Trophoblast cell (in vitro differentiated cells and primary cell): ENCODE measurements around the gene TJP3.

Source experiments
- DNase-seq, 2 donors: peaks; one replicate each; pipeline ENCODE4 v3.0.0-alpha.2; 2016
- H2AFZ ChIP-seq: 2 replicates; pipeline ENCODE4 v1.6.1; 2013; ENCODE audit warnings: low read length, moderate library complexity, mild to moderate bottlenecking; ENCODE audit not compliant: insufficient read depth, poor library complexity
- H2AK5ac ChIP-seq: 2 replicates; pipeline ENCODE4 v1.6.1; 2013; ENCODE audit warnings: mild to moderate bottlenecking, low read length
- H2BK120ac ChIP-seq: 2 replicates; pipeline ENCODE4 v1.6.1; 2013; ENCODE audit warnings: low read length, mild to moderate bottlenecking, moderate library complexity; ENCODE audit not compliant: insufficient read depth, poor library complexity
- H2BK12ac ChIP-seq: 2 replicates; pipeline ENCODE4 v1.6.1; 2013; ENCODE audit warnings: mild to moderate bottlenecking, low read length, moderate library complexity
- H2BK5ac ChIP-seq: 2 replicates; pipeline ENCODE4 v1.6.1; 2013; ENCODE audit warnings: low read length, low read depth, moderate library complexity, mild to moderate bottlenecking; ENCODE audit not compliant: poor library complexity
- H3K14ac ChIP-seq: 2 replicates; pipeline ENCODE4 v1.6.1; 2013; ENCODE audit warnings: mild to moderate bottlenecking, low read length
- H3K18ac ChIP-seq: 2 replicates; pipeline ENCODE4 v1.6.1; 2013; ENCODE audit warnings: mild to moderate bottlenecking, low read length
- H3K23ac ChIP-seq: 2 replicates; pipeline ENCODE4 v1.6.1; 2013; ENCODE audit warnings: low read length
- H3K27ac ChIP-seq: 2 replicates; pipeline ENCODE4 v1.5.1; 2013; ENCODE audit warnings: low read depth, mild to moderate bottlenecking, inconsistent platforms, low read length, moderate library complexity
- H3K27me3 ChIP-seq: 2 replicates; pipeline ENCODE4 v1.6.1; 2013; ENCODE audit warnings: inconsistent platforms, mild to moderate bottlenecking, low read length, moderate library complexity; ENCODE audit not compliant: insufficient read depth
- H3K36me3 ChIP-seq, 2 experiments: 1 replicate in 1 of 2; 2 replicates in 1 of 2; pipeline ENCODE4 v1.6.1; 2013; ENCODE audit warnings: low read length in 2 of 2, mild to moderate bottlenecking in 2 of 2, moderate library complexity in 1 of 2; ENCODE audit not compliant: insufficient read depth in 2 of 2, control insufficient read depth in 1 of 2
- H3K4ac ChIP-seq: 2 replicates; pipeline ENCODE4 v1.6.1; 2013; ENCODE audit warnings: low read depth, mild to moderate bottlenecking, low read length, moderate library complexity
- H3K4me1 ChIP-seq, 2 experiments: 1 replicate in 1 of 2; 2 replicates in 1 of 2; pipeline ENCODE4 v1.6.1; 2013; ENCODE audit warnings: low read length in 2 of 2, mild to moderate bottlenecking in 2 of 2, moderate library complexity in 1 of 2; ENCODE audit not compliant: insufficient read depth in 2 of 2, control insufficient read depth in 1 of 2
- H3K4me2 ChIP-seq: 2 replicates; pipeline ENCODE4 v1.6.1; 2013; ENCODE audit warnings: inconsistent platforms, mild to moderate bottlenecking, low read length, moderate library complexity
- H3K4me3 ChIP-seq: 2 replicates; pipeline ENCODE4 v1.5.1; 2013; ENCODE audit warnings: mild to moderate bottlenecking, low read depth, low read length, inconsistent platforms
- H3K79me1 ChIP-seq: one replicate; pipeline ENCODE4 v1.6.1; 2013; ENCODE audit warnings: low read length
- H3K79me2 ChIP-seq: 2 replicates; pipeline ENCODE4 v1.6.1; 2013; ENCODE audit warnings: low read length, mild to moderate bottlenecking; ENCODE audit not compliant: control insufficient read depth, insufficient read depth, poor library complexity
- H3K9ac ChIP-seq: 2 replicates; pipeline ENCODE4 v1.6.1; 2013; ENCODE audit warnings: mild to moderate bottlenecking, low read length
- H3K9me3 ChIP-seq: 2 replicates; pipeline ENCODE4 v1.6.1; 2013; ENCODE audit warnings: low read depth, mild to moderate bottlenecking, control low read depth, inconsistent platforms, low read length; ENCODE audit not compliant: insufficient read depth
- H4K12ac ChIP-seq: 2 replicates; pipeline ENCODE4 v1.6.1; 2013; ENCODE audit warnings: low read depth, mild to moderate bottlenecking, low read length, moderate library complexity
- H4K8ac ChIP-seq: 2 replicates; pipeline ENCODE4 v1.6.1; 2013; ENCODE audit warnings: low read depth, mild to moderate bottlenecking, low read length, moderate library complexity
- H4K91ac ChIP-seq: one replicate; pipeline ENCODE4 v1.6.1; 2013; ENCODE audit warnings: low read depth, mild to moderate bottlenecking, low read length, moderate library complexity
- WGBS: extraction: QIAGEN DNeasy Blood & Tissue Kit; methylation state at CpG from one replicate; pipeline ENCODE4 v1.1.7; 2013; ENCODE audit warnings: missing lambda C conversion rate; ENCODE audit not compliant: insufficient read length, insufficient coverage; ENCODE audit errors: extremely low coverage; 5-methylcytosine and 5-hydroxymethylcytosine counted together

The TJP3 gene

DNA sequence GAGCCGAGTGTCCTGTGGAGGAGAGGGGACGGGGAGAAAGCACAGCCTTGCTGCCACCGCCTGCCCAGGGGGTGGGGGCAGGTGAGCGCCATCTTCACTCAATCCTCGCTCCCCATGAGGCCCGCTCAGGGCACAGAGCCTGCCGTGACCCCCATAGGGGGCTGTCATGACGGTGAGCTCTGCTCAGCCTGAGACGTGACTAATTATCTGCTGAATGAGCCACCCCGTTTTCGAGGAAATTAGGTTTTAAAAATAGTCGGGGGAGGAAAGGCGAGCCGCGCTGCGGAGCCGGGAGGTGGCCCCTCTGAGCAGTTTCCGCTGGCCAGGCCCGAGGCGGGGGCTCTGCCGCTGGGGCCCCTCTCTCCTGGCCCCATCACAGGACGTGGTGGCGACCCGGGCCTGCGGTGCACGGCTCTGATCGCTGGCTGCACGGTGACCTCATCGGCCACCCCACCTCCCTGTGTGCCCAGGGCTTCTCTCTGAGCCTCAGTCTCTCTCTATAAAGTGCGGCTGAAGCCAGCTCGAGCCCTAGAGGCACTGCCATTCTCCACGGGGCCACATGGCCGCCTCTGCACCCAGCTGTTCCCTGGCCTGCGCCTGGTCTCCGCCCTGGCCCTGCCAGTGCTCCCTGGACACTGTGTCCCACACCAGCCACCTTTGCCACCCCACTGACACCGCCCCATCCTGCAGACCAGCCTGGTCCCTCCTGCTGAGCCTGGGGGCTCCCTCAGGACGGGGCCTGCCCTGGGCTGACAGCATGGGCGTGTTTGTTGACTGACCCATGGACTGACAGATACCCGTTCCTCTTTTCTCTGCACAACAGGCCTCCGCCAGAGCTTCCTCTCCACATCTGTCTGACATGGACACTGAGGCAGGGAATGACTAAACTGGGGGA lies 36.3 kb upstream of the TJP3 start:
- Histone ChIP-seq H3K9me3 (no peaks in the 10 kb centered on the region), H4K12ac (no peak overlapping the region), H3K36me3 (peaks cover 3 to 8% of the 10 kb centered on the region in 2 experiments), H3K23ac (no peak overlapping the region), H3K79me1 (peaks cover 16% of the 10 kb centered on the region), H3K4ac (peak overlapping the region; percentile 28), H2AFZ (peak overlapping the region; percentile 28), H2BK12ac (no peak overlapping the region), H3K27ac (no peak overlapping the region), H3K4me2 (no peak overlapping the region), H3K18ac (peak overlapping the region; percentile 75), H3K27me3 (no peaks in the 10 kb centered on the region), H3K14ac (peak overlapping the region; percentile 51), H3K79me2 (peaks cover 5% of the 10 kb centered on the region), H3K4me1 (peaks cover 17 to 32% of the 10 kb centered on the region in 2 experiments), H2BK5ac (no peak overlapping the region), H3K9ac (no peak overlapping the region), H2AK5ac (no peak overlapping the region), H2BK120ac (no peak overlapping the region), H3K4me3 (no peak overlapping the region), H4K8ac (no peak overlapping the region), H4K91ac (peak overlapping the region; percentile 72)
- no CpG with 5 or more reads among the region's 40 CpGs for WGBS
- no peak for DNase-seq

GRCh38 chr19:3672575-3672948 lies 35.6 kb upstream of the TJP3 start:
- H2AK5ac ChIP-seq = no peak overlapping the region
- DNase-seq = no peak
- H3K4ac ChIP-seq = no peak overlapping the region
- H4K91ac ChIP-seq = no peak overlapping the region
- H3K4me2 ChIP-seq = no peak overlapping the region
- peaks cover 0 to 8% of the 10 kb centered on the region in 2 experiments for H3K36me3 ChIP-seq
- H3K23ac ChIP-seq = no peak overlapping the region
- H3K14ac ChIP-seq = no peak overlapping the region
- peaks cover 16% of the 10 kb centered on the region for H3K79me1 ChIP-seq
- H3K4me3 ChIP-seq = no peak overlapping the region
- H2BK5ac ChIP-seq = no peak overlapping the region
- no peak overlapping the region for H3K27ac ChIP-seq
- peaks cover 5% of the 10 kb centered on the region for H3K79me2 ChIP-seq
- peak overlapping the region; percentile 75 for H3K18ac ChIP-seq
- no peak overlapping the region for H2AFZ ChIP-seq
- no CpG with 5 or more reads among the region's 8 CpGs for WGBS
- H3K4me1 ChIP-seq = peaks cover 17 to 32% of the 10 kb centered on the region in 2 experiments
- no peak overlapping the region for H4K8ac ChIP-seq
- H4K12ac ChIP-seq = no peak overlapping the region
- H3K9me3 ChIP-seq = no peaks in the 10 kb centered on the region
- no peak overlapping the region for H3K9ac ChIP-seq
- H2BK12ac ChIP-seq = no peak overlapping the region
- no peaks in the 10 kb centered on the region for H3K27me3 ChIP-seq
- no peak overlapping the region for H2BK120ac ChIP-seq

DNA sequence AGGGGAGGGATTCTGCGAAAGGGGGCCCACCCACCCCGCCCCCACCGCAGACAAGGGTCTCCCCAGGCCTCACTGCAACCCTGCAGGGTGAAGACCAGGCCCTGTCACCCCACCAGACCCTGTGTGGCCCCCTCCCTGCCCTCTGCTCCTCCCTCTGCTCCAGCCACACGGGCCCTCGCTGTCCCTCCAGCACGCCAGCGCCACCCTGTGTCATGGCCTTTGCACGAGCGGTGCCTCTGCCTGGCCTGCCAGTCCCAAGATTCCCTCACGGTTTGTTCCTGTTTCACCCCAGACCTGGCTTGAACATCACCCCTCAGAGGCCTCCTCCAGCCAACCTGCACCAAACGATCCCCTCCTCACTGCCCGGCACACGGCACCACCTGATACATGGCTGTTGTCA lies 35.2 kb upstream of the TJP3 start:
- WGBS = no CpG with 5 or more reads among the region's 13 CpGs
- Histone ChIP-seq H3K9me3 (no peaks in the 10 kb centered on the region), H2BK12ac (no peak overlapping the region), H4K8ac (no peak overlapping the region), H3K14ac (no peak overlapping the region), H3K4me2 (no peak overlapping the region), H3K4ac (no peak overlapping the region), H3K79me2 (peaks cover 5% of the 10 kb centered on the region), H3K4me1 (peaks cover 17 to 32% of the 10 kb centered on the region in 2 experiments), H3K23ac (no peak overlapping the region), H3K27me3 (no peaks in the 10 kb centered on the region), H2BK5ac (no peak overlapping the region), H2AFZ (no peak overlapping the region), H3K18ac (no peak overlapping the region), H2BK120ac (no peak overlapping the region), H3K36me3 (peaks cover 0 to 8% of the 10 kb centered on the region in 2 experiments), H3K27ac (no peak overlapping the region), H4K91ac (no peak overlapping the region), H3K79me1 (peaks cover 16% of the 10 kb centered on the region), H3K4me3 (no peak overlapping the region), H3K9ac (no peak overlapping the region), H4K12ac (no peak overlapping the region), H2AK5ac (no peak overlapping the region)
- no peak for DNase-seq

DNA sequence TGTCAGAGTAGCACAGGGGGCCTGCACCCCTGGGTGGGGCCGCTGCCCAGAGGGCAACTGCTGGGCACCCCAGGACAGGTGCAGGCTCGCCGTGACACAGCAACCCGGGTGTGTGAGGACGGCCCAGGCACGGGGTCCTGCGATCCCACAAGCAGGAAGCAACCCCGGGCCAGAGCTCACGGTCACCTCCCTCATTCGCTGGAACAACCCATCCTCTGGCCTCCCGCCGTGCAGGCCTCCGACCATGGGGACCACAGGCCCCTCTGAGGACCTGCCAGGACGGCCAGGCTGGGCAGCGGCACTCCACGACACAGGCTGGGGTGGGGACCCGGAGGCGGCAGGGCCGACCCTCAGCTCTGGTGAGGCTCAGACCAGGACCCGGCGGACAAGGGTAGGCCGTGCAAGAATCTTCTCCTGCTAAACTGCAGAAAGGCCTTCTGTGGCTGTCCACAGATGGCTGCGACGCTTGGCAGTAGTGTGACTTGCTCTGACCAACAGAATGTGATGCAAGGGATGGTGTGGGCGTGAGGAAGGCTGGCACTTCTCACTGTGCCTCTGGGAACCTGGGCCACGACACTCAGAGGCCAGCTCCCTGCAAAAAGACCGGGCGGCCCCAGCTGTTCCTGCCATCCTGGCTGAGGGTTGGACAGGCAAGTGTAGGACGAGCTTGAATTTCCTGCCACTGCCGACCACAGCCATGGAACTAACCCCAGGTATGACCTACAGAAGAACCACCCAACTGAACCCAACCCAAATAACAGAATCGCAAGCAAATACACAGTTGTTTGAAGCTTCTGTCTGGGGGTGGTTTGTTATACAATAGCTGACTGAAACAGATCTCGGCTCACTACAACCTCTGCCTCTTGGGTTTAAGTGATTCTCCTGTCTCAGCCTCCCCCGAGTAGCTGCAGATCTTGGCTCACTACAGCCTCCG lies 34.4 kb upstream of the TJP3 start:
- Histone ChIP-seq H2BK120ac (no peak overlapping the region), H4K91ac (no peak overlapping the region), H3K4me3 (no peak overlapping the region), H3K79me1 (peaks cover 16% of the 10 kb centered on the region), H4K8ac (no peak overlapping the region), H3K79me2 (peaks cover 5% of the 10 kb centered on the region), H3K14ac (no peak overlapping the region), H3K4me2 (no peak overlapping the region), H3K36me3 (peaks cover 0 to 8% of the 10 kb centered on the region in 2 experiments), H2BK12ac (no peak overlapping the region), H2AFZ (no peak overlapping the region), H3K23ac (no peak overlapping the region), H3K9ac (no peak overlapping the region), H2BK5ac (no peak overlapping the region), H3K27ac (no peak overlapping the region), H3K18ac (no peak overlapping the region), H2AK5ac (no peak overlapping the region), H3K4me1 (peaks cover 17 to 28% of the 10 kb centered on the region in 2 experiments), H3K4ac (no peak overlapping the region), H3K27me3 (no peaks in the 10 kb centered on the region), H4K12ac (no peak overlapping the region), H3K9me3 (no peaks in the 10 kb centered on the region)
- no CpG with 5 or more reads among the region's 34 CpGs for WGBS
- DNase-seq = no peak
